NAMALWA (cell line): ENCODE measurements around the gene CHORDC1.
"Not testable (repeated sequence)": the region's sequence is repeated elsewhere in the genome, so short reads cannot be mapped to it uniquely, and the experiment has no call there.

ENCODE experiments used
- DNase-seq: peaks from one replicate; pipeline ENCODE4 v3.0.0-alpha.2; 2015; ENCODE audit warnings: low spot score

Gene CHORDC1

DNA sequence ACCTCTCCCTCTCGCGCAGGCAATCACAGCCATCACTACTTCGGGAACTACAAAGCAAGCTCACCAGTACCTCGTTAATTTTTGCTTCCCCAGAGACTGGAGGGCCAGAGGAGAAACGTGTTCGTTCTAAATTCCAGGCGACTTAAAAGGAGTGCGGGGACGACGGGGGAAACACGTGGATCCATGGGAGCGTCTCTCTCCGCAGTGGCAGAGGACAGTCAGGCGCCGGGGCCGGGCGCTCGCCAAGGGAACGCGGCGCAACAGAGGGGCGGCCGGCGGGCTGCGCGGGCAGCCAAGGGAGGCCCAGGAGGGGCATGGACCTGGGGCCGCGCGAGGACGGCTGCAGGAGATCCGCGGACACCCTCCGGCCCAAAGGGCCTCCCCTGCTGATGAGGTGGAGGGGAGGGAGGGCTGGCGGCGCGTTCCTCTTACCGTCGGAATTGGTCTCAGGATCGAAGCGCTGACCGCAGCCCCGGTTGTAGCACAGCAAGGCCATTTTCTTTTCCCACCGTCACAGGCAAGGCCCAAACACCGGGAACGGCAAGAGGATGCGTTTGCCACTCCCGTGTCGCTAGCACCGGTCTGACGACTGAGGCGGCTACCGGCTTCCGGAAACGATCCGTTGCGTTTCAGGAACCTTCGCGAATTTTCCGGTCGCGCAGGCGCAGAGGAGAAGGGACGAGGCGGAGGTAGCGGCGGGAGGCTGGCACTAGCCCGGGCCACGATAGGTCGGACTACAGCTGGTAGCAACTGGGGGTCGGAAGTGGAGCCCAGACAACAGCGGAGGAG is at the start of gene CHORDC1:
CHORDC1 (minus strand) TSS at position 591 of the 789 bp plus-strand sequence; CDS start at position 496, 95 bp downstream.
- DNase-seq = peak; percentile 94

DNA sequence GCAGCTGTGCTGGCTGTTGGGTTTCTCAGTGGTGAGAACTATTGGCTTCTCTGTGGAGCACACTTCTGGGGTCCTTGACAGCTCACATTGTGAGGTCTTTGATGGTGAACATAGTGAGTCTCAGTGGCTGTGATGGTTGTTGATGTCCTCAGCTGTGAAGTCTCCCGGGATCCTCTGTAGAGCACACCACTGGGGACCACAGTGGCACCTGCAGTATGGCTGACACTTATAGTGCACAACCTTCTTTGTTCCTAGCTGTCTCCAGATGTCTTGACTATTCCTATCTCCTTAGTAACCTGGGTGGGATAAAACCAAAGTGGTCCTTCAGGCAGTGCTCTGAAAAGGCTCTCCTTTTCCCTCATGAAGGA is 34.3 kb upstream of the CHORDC1 start:
- DNase-seq = no peak

GRCh38 chr11:90256404-90257157 is 33.7 kb upstream of the CHORDC1 start:
- DNase-seq = no peak

DNA sequence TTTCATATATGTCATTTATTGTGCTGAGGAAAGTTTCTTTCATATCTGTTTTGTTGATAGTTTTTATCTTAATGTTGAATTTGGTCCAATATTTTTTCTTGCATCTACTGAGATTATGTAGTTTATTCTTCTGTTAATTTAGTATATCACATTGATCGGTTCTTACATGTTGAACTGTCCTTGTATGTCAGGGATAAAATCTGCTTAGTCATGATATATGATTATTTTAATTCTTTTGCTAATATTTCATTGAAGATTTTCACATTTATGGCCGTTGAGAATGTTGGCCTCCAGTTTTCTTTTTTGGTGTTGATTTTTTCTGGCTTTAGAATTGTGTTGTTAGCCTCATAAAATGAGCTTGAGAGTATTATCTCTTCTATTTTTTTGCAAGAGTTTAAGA is 31.2 kb upstream of the CHORDC1 start:
- no peak for DNase-seq

DNA sequence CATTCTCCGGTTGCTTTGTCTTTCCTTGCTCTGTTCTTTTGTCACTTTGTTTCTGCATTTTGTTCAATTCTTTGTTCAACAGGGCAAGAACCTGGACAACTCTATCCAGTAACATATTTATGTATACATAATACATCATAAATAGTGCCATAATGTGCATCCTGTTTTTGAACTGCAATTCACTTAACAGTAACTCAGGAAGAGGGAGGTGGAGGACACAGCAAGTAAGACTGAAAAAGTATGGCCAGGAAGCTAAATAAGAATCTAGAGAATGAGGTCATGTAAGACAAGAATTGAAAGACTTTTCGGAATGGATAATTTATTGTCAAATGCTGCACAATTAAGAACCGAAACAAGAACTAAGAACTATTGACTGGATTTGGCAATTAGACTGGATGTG is 29.2 kb upstream of the CHORDC1 start:
- DNase-seq = peak; percentile 8

DNA sequence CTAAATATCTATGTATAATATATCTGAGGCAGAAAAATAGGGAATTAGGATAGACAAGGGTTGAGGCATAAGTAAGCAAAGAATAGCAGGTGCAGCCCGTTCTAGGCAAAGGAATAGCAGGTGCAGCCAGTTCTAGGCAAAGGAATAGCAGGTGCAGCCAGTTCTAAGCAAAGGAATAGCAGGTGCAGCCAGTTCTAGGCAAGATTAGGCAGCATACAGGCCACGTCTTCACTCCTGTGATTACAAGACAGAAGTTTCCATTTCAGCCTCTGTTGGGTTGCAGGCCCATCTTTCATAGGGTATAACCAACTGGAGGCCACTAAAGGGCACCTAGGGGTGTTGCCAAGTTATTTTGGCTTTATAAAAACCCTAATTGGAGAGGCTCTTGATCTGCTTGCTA is 28.8 kb upstream of the CHORDC1 start:
- DNase-seq = peak; percentile 73

DNA sequence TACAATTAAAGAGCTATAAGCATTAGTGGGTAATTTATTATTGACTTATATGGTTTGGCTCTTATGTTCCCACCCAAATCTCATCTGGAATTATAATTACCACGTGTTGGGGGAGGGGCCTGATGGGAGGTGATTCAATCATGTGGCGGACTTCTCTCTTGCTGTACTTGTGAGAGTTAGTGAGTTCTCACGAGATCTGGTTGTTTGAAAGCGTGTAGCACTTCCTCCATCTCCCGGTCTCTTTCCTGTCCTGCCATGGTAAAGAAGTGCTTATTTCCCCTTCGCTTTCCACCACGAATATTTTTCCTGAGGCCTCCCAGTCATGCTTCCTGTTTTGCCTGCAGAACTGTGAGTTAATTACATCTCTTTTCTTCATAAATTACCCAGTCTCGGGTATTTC is 28.1 kb upstream of the CHORDC1 start:
- DNase-seq = peak; percentile 72

DNA sequence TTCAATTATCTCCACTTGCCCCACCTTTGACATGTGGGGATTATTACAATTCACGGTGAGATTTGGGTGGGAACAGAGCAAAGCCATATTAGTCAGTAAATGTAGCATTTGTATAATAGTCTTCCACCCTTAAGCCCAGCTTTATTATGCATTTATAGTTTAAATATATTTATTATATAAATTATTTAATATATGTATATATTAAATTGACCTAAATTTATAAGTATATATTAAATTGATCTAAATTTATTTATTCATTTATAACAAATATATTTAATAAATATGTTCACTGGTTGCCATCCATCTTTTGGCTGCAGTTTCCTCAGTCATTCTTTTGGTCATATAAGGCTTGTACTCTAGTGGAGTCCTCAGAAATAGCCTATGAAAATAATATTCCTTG is 23.6 kb upstream of the CHORDC1 start:
- DNase-seq = no peak

- DNase-seq = no peak
Observed at GRCh38 chr11:90243534-90243933, 20.7 kb upstream of the CHORDC1 start.

- no peak for DNase-seq
Observed at GRCh38 chr11:90242894-90243416, 20.1 kb upstream of the CHORDC1 start.

DNA sequence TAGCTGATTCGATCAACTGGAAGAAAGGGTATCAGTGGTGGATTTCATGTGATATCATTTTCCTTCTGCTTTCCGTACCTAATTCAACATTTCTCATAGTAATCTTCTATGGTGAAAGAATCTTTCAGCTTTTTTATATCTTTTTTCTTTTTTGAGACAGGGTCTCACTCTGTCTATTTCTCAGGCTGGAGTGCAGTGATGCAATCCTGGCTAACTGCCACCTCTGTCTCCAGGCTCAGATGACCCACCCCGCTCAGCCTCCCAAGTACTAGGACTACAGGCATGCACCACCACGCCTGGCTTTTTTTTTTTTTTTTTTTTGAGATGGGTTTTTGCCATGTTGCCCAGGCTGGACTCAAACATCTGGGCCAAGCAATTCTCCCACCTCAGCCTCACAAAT is 18.6 kb upstream of the CHORDC1 start:
- no peak for DNase-seq

DNA sequence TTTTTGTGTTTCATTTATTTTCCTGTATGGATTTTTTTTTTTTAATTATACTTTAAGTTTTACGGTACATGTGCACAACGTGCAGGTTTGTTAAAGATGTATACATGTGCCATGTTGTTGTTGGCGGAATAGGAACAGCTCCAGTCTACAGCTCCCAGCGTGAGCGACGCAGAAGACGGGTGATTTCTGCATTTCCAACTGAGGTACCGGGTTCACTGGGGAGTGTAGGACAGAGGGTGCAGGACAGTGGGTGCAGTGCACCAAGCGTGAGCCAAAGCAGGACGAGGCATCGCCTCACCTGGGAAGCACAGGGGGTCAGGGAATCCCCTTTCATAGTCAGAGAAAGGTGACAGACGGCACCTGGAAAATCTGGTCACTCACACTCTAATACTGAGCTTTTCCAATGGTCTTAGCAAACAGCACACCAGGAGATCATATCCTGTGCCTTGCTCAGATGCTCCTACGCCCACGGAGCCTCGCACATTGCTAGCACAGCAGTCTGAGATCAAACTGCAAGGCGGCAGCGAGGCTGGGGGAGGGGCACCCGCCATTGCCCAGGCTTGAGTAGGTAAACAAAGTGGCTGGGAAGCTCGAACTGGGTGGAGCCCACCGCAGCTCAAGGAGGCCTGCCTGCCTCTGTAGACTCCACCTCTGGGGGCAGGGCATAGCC is 17.3 kb upstream of the CHORDC1 start:
- DNase-seq = not testable (repeated sequence)

DNA sequence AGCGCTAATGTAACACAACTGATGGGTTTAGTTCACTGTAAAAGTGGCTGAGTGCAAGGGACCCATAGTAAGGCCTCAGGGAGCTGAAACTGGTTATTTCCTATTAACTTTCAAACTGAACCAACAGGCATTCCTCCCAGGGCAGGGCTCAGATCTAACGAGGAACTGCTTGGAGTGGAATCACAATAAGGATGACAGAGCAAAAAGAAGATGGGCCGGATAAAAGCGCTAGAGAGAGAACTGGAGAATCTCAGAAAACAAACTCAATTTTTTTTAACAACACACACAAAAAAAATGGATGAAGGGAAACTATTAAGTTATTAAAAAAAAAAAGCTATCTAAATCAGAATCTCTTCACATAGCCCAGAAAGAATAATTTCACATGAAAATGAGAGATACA is 14.2 kb upstream of the CHORDC1 start:
- no peak for DNase-seq

- DNase-seq = no peak
Observed at GRCh38 chr11:90235526-90235925, 12.7 kb upstream of the CHORDC1 start.

DNA sequence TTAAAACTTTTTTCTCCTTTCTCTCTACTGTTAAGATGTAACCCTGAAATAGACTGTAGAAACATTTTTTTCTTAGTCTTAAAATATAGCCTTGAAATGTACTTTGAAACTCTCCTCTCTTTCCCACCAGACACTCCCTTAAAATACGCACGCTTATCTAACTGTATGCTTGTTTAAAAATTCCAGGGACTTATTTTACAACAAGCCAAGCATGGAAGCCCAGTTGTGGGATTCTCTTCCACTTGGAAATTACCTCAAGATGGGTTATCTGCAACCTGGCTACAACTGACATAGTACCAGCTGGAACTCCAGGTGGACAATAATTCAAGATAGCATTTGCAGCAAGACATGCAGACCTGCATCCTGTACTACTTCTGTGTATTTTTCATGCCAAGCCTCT is 12.1 kb upstream of the CHORDC1 start:
- DNase-seq = no peak

- no peak for DNase-seq
Observed at GRCh38 chr11:90229791-90230190, 6.9 kb upstream of the CHORDC1 start.

DNA sequence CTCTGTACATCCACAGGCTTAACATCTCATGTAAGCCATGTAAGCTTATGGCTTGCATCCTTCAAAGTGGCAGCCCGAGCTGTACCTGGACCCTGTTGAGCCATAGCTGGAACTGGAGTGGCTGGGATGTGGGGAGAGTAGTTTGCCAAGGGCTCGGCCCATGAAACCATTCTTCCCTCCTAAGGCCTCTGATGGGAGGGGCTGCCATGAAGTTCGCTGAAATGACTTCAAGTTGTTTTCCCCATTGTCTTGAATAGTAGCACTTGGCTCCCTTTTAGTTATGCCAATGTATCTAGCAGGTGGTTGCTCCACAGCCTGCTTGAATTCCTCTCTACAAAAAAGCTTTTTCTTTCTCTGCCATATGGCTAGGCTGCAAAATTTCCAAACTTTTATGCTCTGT is 5.2 kb upstream of the CHORDC1 start:
- DNase-seq = no peak

- no peak for DNase-seq
Observed at GRCh38 chr11:90223248-90223585, 368 bp upstream of the CHORDC1 start.

DNA sequence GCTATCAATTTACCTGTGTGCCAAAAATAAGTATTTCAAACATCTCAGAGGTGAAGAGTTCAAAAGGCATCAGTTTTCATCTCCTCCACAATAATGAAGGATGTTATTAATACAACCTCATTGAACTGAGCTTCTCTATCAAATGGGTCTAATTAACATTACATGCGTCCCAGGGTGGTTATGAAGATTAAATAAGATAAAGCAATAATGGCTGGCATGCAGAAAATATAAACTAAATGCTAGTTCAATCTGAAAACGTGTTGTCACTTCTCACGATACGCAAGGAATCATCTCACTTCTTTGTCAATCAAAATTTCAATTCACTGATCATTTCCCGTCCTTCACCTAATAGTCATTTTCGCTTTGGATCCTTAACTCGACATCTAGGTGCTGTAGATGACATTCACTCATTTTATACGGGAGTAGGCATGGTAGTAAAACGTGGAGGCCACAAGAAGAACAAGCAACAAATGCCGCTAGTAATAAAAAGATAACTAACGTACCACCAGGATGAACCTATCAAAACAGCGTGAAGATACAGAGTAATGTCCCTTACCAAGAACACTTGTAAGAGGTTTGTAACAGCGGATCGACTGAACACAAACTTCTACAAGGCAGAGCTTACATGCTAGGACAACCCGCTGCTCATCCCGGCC is 918 bp downstream of the CHORDC1 start:
- DNase-seq = peak; percentile 51

GRCh38 chr11:90220391-90220790 is 2.5 kb downstream of the CHORDC1 start:
- no peak for DNase-seq

DNA sequence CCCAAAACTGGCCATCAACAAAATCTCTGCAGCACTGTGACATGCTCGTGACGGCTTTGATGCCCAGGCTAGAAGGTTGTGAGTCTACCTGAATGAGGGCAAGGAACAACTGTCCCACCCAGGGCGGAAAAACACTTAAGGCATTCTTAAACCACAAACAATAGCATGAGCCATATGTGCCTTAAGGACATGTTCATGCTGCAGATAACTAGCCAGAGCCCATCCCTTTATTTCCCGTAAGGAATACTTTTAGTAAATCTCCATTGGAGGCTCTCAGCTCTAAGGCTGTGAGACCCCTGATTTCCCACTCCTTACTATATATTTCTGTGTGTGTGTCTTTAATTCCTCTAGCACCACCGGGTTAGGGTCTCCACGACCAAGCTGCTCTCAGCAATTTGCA is 3.4 kb downstream of the CHORDC1 start:
- DNase-seq = no peak

- DNase-seq = no peak
Observed at GRCh38 chr11:90218606-90219005, 4.2 kb downstream of the CHORDC1 start.
